ENCODE measurements around the gene TMEM235.
A peak's percentile ranks its signal among the peaks of the same experiment; 100 is the strongest.

TMEM235 gene

DNA sequence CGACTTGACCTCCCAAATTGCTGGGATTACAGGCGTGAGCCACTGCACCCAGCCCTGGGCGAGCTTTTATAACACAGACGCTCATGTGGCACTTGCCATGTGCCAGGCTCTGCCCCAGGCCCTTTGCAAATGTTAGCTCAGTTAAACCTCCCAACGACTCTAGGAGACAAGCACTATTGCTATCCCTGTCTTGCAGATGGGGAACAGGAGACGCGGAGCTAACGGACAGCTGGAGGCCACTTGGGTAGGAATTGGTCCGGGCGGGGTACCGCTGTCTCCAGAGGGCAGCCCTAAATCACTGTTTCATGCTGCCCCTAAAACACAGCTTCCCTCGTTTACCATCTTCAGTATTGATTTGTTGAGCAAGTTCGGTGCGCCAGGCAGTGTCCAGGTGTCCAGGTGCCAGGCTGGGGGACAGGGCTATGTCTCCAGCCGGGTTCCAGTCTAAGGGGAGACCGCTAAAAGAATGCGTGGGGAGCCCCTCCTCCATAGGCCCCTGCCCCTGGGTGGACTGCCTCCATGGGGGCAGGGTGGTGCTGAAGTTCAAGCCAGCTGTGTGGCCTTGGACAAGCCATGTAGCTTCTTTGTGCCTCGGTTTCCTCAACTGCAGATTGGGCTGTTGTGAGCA, 23.7 kb downstream of the TMEM235 start:
- no peak for DNase-seq (ENCODE audit: low read depth)

- DNase-seq (ENCODE audit: low read depth), result no peak
Measured at GRCh38 chr17:78255953-78256706, 24.7 kb downstream of the TMEM235 start.

GRCh38 chr17:78256707-78257591, 25.5 kb downstream of the TMEM235 start:
- DNase-seq (ENCODE audit: low read depth), result no peak

DNA sequence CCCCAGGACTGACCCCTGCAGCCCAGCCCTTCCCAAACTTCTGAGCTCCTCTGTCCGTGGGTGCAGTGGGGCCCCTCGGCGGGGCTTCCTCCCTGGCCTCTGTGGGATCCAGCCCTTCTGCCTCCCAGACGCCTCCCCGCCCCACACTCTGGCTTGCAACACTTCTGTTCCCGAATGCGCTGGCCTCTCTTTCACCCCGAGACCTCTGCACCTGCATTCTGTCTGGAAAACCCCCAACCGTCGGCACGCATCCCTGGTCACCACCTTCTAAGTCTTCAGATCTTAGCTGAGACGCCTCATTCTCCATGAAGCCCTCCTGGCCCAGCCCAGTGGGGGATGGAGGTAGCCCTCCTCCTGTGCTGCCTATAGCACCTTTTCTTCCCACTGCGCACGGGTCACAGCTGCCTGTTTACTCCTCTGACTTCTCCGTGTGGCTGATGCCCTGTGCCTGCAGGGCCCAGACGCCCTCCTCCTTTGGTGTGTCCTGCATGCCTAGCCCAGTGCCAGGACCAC, 26.4 kb downstream of the TMEM235 start:
- no peak for DNase-seq (ENCODE audit: low read depth)

- peak; percentile 49 for DNase-seq (ENCODE audit: low read depth)
Measured at GRCh38 chr17:78258323-78259191, 27.1 kb downstream of the TMEM235 start.

- no peak for DNase-seq (ENCODE audit: low read depth)
Measured at GRCh38 chr17:78259192-78259554, 27.7 kb downstream of the TMEM235 start.

- no peak for DNase-seq (ENCODE audit: low read depth)
Measured at GRCh38 chr17:78263063-78263735, 31.8 kb downstream of the TMEM235 start.

DNA sequence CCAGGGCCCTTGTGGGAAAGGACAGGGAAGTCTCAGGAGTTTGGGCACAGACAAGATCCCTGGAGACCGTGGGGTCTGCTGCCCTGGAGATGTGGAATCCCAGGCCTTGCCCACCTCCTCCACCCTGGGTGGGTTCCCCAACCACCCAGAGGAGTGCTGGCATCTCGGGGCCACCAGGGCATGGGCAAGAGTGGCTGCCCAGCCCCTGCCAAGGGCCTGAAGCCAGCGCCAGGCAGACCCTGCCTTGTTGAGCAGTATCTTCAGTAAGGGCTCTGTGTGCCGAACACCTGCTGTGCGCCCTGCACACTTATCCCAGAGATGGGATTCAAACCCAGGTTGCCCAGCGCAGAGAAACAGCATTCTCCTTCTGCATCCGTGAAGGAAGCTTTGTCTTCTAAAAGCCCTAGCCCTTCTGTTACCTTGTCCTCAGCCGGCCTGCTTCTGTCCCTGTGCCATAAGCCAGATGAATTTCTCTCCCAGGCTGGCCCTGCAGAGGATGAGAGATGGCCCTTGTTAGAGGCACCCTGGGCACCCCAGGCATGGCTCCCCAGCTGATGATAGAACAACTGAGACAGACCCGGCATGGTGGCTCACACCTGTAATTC, 32.4 kb downstream of the TMEM235 start:
- no peak for DNase-seq (ENCODE audit: low read depth)

DNA sequence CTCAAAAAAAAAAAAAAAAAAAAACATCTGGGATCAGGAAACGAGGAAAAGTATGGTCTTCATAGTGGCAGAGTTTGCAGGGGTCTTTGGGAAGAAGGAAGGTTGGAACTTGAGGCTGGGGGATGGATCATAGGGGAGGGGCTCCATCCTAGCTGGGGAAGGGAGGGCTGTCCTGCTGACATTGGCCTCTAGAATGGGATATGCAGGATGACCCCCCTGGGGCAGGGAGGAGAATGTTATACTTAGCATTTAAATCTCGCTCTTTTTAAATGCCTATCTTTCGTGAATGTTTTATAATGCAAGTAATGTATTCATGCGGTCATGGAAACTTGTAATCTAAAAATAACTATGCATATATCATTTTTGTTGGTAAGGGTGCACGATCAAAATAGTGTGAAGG, 33.2 kb downstream of the TMEM235 start:
- DNase-seq (ENCODE audit: low read depth), result no peak

GRCh38 chr17:78265121-78265520, 33.7 kb downstream of the TMEM235 start:
- DNase-seq (ENCODE audit: low read depth), result no peak

GRCh38 chr17:78266231-78266631, 34.8 kb downstream of the TMEM235 start:
- DNase-seq (ENCODE audit: low read depth), result no peak

DNA sequence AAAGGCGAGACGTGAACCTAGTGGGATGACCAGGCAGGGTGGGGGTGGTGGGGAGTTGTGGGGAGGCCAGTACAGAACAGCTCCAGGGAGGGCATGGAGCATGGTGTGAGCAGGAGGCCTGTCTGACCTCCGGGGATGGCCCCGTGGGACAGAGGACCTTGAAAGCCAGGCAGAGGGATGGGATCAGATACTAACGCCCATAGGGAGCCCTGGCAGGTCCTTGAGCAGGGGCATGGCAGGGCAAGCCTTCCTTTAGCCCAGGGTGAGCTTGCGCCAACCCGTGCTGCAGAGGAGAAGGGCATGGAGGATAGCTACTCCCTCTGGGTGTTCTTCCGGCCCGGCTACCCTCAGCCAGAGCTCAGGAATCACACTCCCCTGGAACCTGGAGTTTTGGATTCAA, 35.3 kb downstream of the TMEM235 start:
- no peak for DNase-seq (ENCODE audit: low read depth)

DNA sequence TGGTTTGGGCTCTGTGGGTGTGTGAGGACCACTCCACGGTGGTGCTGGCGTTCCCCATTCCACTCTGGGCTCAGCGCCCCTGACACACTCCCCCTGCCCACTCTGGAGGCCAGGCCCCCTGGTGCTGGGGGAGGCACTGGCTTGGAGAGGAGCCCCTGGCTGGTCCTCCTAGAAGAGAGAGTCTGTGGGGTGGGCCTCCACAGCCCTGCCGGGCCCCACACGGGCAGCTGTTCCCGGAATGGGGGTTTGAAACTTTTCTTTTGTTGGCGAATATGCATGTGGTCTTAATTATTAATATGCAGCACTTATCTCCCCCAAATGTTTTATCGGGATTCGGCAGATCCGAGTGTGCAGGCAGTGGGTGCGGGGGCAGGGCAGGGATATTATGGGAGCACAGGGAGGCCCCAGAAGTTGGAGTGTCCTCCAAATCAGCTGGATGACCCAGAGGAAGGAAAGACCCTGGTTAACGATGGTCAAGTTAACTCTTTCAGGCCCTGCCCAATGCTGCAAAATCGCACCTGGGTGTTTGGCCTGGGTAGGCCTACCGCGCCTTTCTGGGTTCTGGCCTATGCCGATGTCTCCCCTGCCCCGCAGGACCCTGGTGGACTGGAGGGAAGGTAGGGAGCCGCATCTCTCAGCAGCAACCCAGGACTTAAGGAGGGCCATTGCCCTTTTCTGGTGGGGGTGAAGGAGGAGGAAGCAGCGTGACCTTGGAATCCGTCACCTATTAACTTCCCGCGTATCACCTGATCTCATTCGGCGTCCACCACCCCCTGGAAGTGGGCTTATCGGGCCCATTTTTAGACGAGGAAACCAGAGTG, 36.0 kb downstream of the TMEM235 start:
- no peak for DNase-seq (ENCODE audit: low read depth)

GRCh38 chr17:78268191-78268874, 36.9 kb downstream of the TMEM235 start:
- no peak for DNase-seq (ENCODE audit: low read depth)

GRCh38 chr17:78268951-78269905, 37.8 kb downstream of the TMEM235 start:
- DNase-seq (ENCODE audit: low read depth), result no peak

GRCh38 chr17:78269955-78270381, 38.5 kb downstream of the TMEM235 start:
- DNase-seq (ENCODE audit: low read depth), result no peak

- no peak for DNase-seq (ENCODE audit: low read depth)
Measured at GRCh38 chr17:78271419-78272170, 40.2 kb downstream of the TMEM235 start.
